ENCODE measurements around the gene CREBBP.
A peak's percentile ranks its signal among the peaks of the same experiment; 100 is the strongest.

The CREBBP gene

GRCh38 chr16:3856367-3857141 is 24.0 kb downstream of the CREBBP start:
- Histone ChIP-seq H3K4me2 (ENCODE audit: low read length) (no peak overlapping the region), H2BK5ac (ENCODE audit: low read depth, low read length, poor library complexity) (no peak overlapping the region), H4K12ac (ENCODE audit: low read depth, low read length) (no peak overlapping the region), H3K27ac (ENCODE audit: low read depth, low read length) (no peak overlapping the region), H3K23ac (ENCODE audit: low read length) (no peak overlapping the region), H3K27me3 (ENCODE audit: insufficient read depth, low read length) (no peaks in the 10 kb centered on the region), H3K4me3 (ENCODE audit: low read depth, low read length) (no peak overlapping the region), H2AFZ (ENCODE audit: insufficient read depth, low read length, poor library complexity) (no peak overlapping the region), H4K8ac (ENCODE audit: low read depth, low read length) (no peak overlapping the region), H3K9me3 (ENCODE audit: insufficient read depth, low read depth, low read length) (no peaks in the 10 kb centered on the region), H3K79me2 (ENCODE audit: control insufficient read depth, insufficient read depth, low read length, poor library complexity) (peaks cover 10% of the 10 kb centered on the region), H2BK120ac (ENCODE audit: insufficient read depth, low read length, poor library complexity) (no peak overlapping the region), H3K18ac (ENCODE audit: low read length) (no peak overlapping the region), H3K36me3 (ENCODE audit: control insufficient read depth in 1 of 2, insufficient read depth in 2 of 2, low read length in 2 of 2) (no peaks in the 10 kb centered on the region), H3K14ac (ENCODE audit: low read length) (no peak overlapping the region), H3K4ac (ENCODE audit: low read depth, low read length) (peak overlapping the region; percentile 80), H3K9ac (ENCODE audit: low read length) (no peak overlapping the region), H2AK5ac (ENCODE audit: low read length) (no peak overlapping the region), H3K79me1 (ENCODE audit: low read length) (no peaks in the 10 kb centered on the region), H3K4me1 (ENCODE audit: control insufficient read depth in 1 of 2, insufficient read depth in 2 of 2, low read length in 2 of 2) (peaks cover 4 to 5% of the 10 kb centered on the region in 2 experiments), H2BK12ac (ENCODE audit: low read length) (no peak overlapping the region), H4K91ac (ENCODE audit: low read depth, low read length) (no peak overlapping the region)
- DNase-seq, result no peak
- no CpG with 5 or more reads among the region's 6 CpGs for WGBS (ENCODE audit: extremely low coverage, insufficient coverage, insufficient read length)

GRCh38 chr16:3854750-3855541 is 25.6 kb downstream of the CREBBP start:
- Histone ChIP-seq H4K8ac (ENCODE audit: low read depth, low read length) (no peak overlapping the region), H3K18ac (ENCODE audit: low read length) (no peak overlapping the region), H4K12ac (ENCODE audit: low read depth, low read length) (no peak overlapping the region), H2AK5ac (ENCODE audit: low read length) (no peak overlapping the region), H3K9ac (ENCODE audit: low read length) (no peak overlapping the region), H3K9me3 (ENCODE audit: insufficient read depth, low read depth, low read length) (no peaks in the 10 kb centered on the region), H3K14ac (ENCODE audit: low read length) (no peak overlapping the region), H2BK120ac (ENCODE audit: insufficient read depth, low read length, poor library complexity) (no peak overlapping the region), H2AFZ (ENCODE audit: insufficient read depth, low read length, poor library complexity) (no peak overlapping the region), H2BK12ac (ENCODE audit: low read length) (no peak overlapping the region), H2BK5ac (ENCODE audit: low read depth, low read length, poor library complexity) (no peak overlapping the region), H3K79me1 (ENCODE audit: low read length) (no peaks in the 10 kb centered on the region), H3K23ac (ENCODE audit: low read length) (no peak overlapping the region), H4K91ac (ENCODE audit: low read depth, low read length) (no peak overlapping the region), H3K27ac (ENCODE audit: low read depth, low read length) (no peak overlapping the region), H3K4me3 (ENCODE audit: low read depth, low read length) (no peak overlapping the region), H3K36me3 (ENCODE audit: control insufficient read depth in 1 of 2, insufficient read depth in 2 of 2, low read length in 2 of 2) (peaks cover 8 to 9% of the 10 kb centered on the region in 2 experiments), H3K4ac (ENCODE audit: low read depth, low read length) (peak overlapping the region; percentile 86), H3K4me2 (ENCODE audit: low read length) (no peak overlapping the region), H3K4me1 (ENCODE audit: control insufficient read depth in 1 of 2, insufficient read depth in 2 of 2, low read length in 2 of 2) (no peaks in the 10 kb centered on the region), H3K79me2 (ENCODE audit: control insufficient read depth, insufficient read depth, low read length, poor library complexity) (peaks cover 16% of the 10 kb centered on the region), H3K27me3 (ENCODE audit: insufficient read depth, low read length) (no peaks in the 10 kb centered on the region)
- no CpG with 5 or more reads among the region's 19 CpGs for WGBS (ENCODE audit: extremely low coverage, insufficient coverage, insufficient read length)
- DNase-seq, result no peak

- peaks cover 2% of the 10 kb centered on the region for H3K9me3 ChIP-seq (ENCODE audit: insufficient read depth, low read depth, low read length)
- no peak overlapping the region for H2BK12ac ChIP-seq (ENCODE audit: low read length)
- H3K79me1 ChIP-seq (ENCODE audit: low read length), result no peaks in the 10 kb centered on the region
- no peaks in the 10 kb centered on the region for H3K4me1 ChIP-seq (ENCODE audit: control insufficient read depth in 1 of 2, insufficient read depth in 2 of 2, low read length in 2 of 2)
- no peaks in the 10 kb centered on the region for H3K27me3 ChIP-seq (ENCODE audit: insufficient read depth, low read length)
- H4K12ac ChIP-seq (ENCODE audit: low read depth, low read length), result no peak overlapping the region
- no peak overlapping the region for H3K27ac ChIP-seq (ENCODE audit: low read depth, low read length)
- peak overlapping the region; percentile 30 for H3K4ac ChIP-seq (ENCODE audit: low read depth, low read length)
- no peak overlapping the region for H3K18ac ChIP-seq (ENCODE audit: low read length)
- no peak overlapping the region for H4K8ac ChIP-seq (ENCODE audit: low read depth, low read length)
- H3K14ac ChIP-seq (ENCODE audit: low read length), result no peak overlapping the region
- no CpG with 5 or more reads among the region's 10 CpGs for WGBS (ENCODE audit: extremely low coverage, insufficient coverage, insufficient read length)
- H2AK5ac ChIP-seq (ENCODE audit: low read length), result no peak overlapping the region
- no peak overlapping the region for H3K4me2 ChIP-seq (ENCODE audit: low read length)
- H3K79me2 ChIP-seq (ENCODE audit: control insufficient read depth, insufficient read depth, low read length, poor library complexity), result peaks cover 12% of the 10 kb centered on the region
- no peak overlapping the region for H2AFZ ChIP-seq (ENCODE audit: insufficient read depth, low read length, poor library complexity)
- no peak overlapping the region for H3K23ac ChIP-seq (ENCODE audit: low read length)
- peaks cover 17 to 18% of the 10 kb centered on the region in 2 experiments for H3K36me3 ChIP-seq (ENCODE audit: control insufficient read depth in 1 of 2, insufficient read depth in 2 of 2, low read length in 2 of 2)
- DNase-seq, result no peak
- H3K4me3 ChIP-seq (ENCODE audit: low read depth, low read length), result no peak overlapping the region
- no peak overlapping the region for H4K91ac ChIP-seq (ENCODE audit: low read depth, low read length)
- no peak overlapping the region for H3K9ac ChIP-seq (ENCODE audit: low read length)
- no peak overlapping the region for H2BK5ac ChIP-seq (ENCODE audit: low read depth, low read length, poor library complexity)
- no peak overlapping the region for H2BK120ac ChIP-seq (ENCODE audit: insufficient read depth, low read length, poor library complexity)
Observed at GRCh38 chr16:3850544-3850899, 30.0 kb downstream of the CREBBP start.

- H2AK5ac ChIP-seq (ENCODE audit: low read length), result no peak overlapping the region
- H3K18ac ChIP-seq (ENCODE audit: low read length), result no peak overlapping the region
Observed at GRCh38 chr16:3849751-3850543, 30.6 kb downstream of the CREBBP start.

More at GRCh38 chr16:3849751-3850543, 30.6 kb downstream of the CREBBP start:
- peaks cover 17 to 18% of the 10 kb centered on the region in 2 experiments for H3K36me3 ChIP-seq (ENCODE audit: control insufficient read depth in 1 of 2, insufficient read depth in 2 of 2, low read length in 2 of 2)
- H3K79me2 ChIP-seq (ENCODE audit: control insufficient read depth, insufficient read depth, low read length, poor library complexity), result peaks cover 9% of the 10 kb centered on the region
- no peak overlapping the region for H3K4me2 ChIP-seq (ENCODE audit: low read length)
- H2BK12ac ChIP-seq (ENCODE audit: low read length), result no peak overlapping the region
- H4K12ac ChIP-seq (ENCODE audit: low read depth, low read length), result no peak overlapping the region
- H3K9me3 ChIP-seq (ENCODE audit: insufficient read depth, low read depth, low read length), result peaks cover 2% of the 10 kb centered on the region
- no peak overlapping the region for H4K8ac ChIP-seq (ENCODE audit: low read depth, low read length)
- no peak overlapping the region for H3K9ac ChIP-seq (ENCODE audit: low read length)
- H3K14ac ChIP-seq (ENCODE audit: low read length), result no peak overlapping the region
- no CpG with 5 or more reads among the region's 19 CpGs for WGBS (ENCODE audit: extremely low coverage, insufficient coverage, insufficient read length)
- H2BK5ac ChIP-seq (ENCODE audit: low read depth, low read length, poor library complexity), result no peak overlapping the region
- H4K91ac ChIP-seq (ENCODE audit: low read depth, low read length), result no peak overlapping the region
- H3K79me1 ChIP-seq (ENCODE audit: low read length), result no peaks in the 10 kb centered on the region
- H3K27ac ChIP-seq (ENCODE audit: low read depth, low read length), result no peak overlapping the region
- H2BK120ac ChIP-seq (ENCODE audit: insufficient read depth, low read length, poor library complexity), result no peak overlapping the region
- H3K23ac ChIP-seq (ENCODE audit: low read length), result no peak overlapping the region
- H2AFZ ChIP-seq (ENCODE audit: insufficient read depth, low read length, poor library complexity), result no peak overlapping the region
- H3K4me3 ChIP-seq (ENCODE audit: low read depth, low read length), result no peak overlapping the region
- H3K4ac ChIP-seq (ENCODE audit: low read depth, low read length), result peak overlapping the region; percentile 3
- H3K4me1 ChIP-seq (ENCODE audit: control insufficient read depth in 1 of 2, insufficient read depth in 2 of 2, low read length in 2 of 2), result no peaks in the 10 kb centered on the region
- no peaks in the 10 kb centered on the region for H3K27me3 ChIP-seq (ENCODE audit: insufficient read depth, low read length)
- DNase-seq, result no peak
